ENCODE results near the gene SLC25A21.

- TF ChIP-seq CTCF (IDR thresholded peaks at IDR 0.05), result no peak
- TF ChIP-seq POLR2A (IDR thresholded peaks at IDR 0.05), result no peak
Observed at GRCh38 chr14:36901861-36902260, 270.5 kb downstream of the SLC25A21 start.
